Measurements from ENCODE around the gene MANSC1. TPM values are rescaled to one million over a fixed set of nuclear protein-coding genes. Genes with fewer than 3 reads are reported as not detected.

The MANSC1 gene
- polyA plus RNA-seq, 1 donor from 2014 or later, result 1.3 TPM

Small RNAs within 50 kb of the gene (small RNA-seq; reads per million reads assigned to genes)
- 0 reads per million in 3 experiments for gene RNU6-318P

Other genes with a start within 250 kb of the MANSC1 start
- 28.1 and 33.5 TPM in 2 replicates for gene LRP6, start 83.2 kb downstream of the MANSC1 start, polyA plus RNA-seq
- 11.4 and 14.2 TPM in 2 replicates for gene BORCS5, start 6.8 kb upstream of the MANSC1 start, polyA plus RNA-seq
- 39.5 and 42.5 TPM in 2 replicates for gene DUSP16, start 212.6 kb upstream of the MANSC1 start, polyA plus RNA-seq